ENCODE data around the gene SCAMP4.

SCAMP4 gene

DNA sequence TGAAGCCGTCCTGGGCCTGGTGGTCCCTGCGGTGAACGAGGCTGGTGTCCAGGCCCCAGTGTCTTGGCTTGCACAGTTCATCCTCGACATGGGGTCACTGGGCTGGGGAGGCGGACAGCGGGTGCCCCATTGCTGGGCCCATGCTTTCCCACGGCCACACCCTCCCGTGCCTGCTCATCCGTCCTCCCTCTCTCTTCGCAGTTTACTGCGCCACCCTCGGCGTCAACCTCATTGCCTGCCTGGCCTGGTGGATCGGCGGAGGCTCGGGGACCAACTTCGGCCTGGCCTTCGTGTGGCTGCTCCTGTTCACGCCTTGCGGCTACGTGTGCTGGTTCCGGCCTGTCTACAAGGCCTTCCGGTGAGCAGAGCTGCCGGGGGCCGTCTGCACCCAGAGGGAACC is 12.7 kb downstream of the SCAMP4 start:
- Histone ChIP-seq H3K36me3 (peaks cover 22% of the 10 kb centered on the region), H3K4me3 (ENCODE audit: low read depth in 1 of 2, low read length in 1 of 2) (no peak overlapping the region), H3K4me1 (ENCODE audit: control insufficient read depth in 1 of 2, insufficient read depth in 1 of 2, low read depth in 1 of 2, low read length in 1 of 2) (no peaks in the 10 kb centered on the region), H3K27ac (no peak overlapping the region), H3K9me3 (no peaks in the 10 kb centered on the region), H3K27me3 (no peaks in the 10 kb centered on the region)
- no peak for TF ChIP-seq CTCF (IDR thresholded peaks at IDR 0.05)

DNA sequence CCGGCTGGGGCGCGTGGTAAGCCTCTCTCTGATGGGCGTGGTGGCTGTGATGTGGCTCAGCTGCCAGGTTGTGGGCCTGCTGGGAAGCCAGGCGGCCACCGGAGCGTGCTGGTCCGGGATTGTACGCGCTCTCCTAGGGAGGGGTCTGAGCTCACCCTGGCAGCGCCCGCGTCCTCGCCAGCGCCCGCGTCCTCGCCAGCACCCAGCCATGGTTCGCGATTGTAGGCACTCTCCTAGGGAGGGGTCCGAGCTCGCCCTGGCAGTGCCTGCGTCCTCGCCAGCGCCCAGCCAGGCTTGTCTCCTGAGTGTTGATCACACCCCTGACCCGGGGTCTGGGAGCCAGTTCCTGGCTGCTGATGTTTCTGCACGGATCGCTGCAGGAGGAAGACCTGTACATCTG is 13.8 kb downstream of the SCAMP4 start:
- H3K4me3 ChIP-seq (ENCODE audit: low read depth in 1 of 2, low read length in 1 of 2): no peak overlapping the region
- no peaks in the 10 kb centered on the region for H3K9me3 ChIP-seq
- peaks cover 23% of the 10 kb centered on the region for H3K36me3 ChIP-seq
- TF ChIP-seq CTCF (IDR thresholded peaks at IDR 0.05): no peak
- no peaks in the 10 kb centered on the region for H3K27me3 ChIP-seq
- no peak overlapping the region for H3K27ac ChIP-seq
- H3K4me1 ChIP-seq (ENCODE audit: control insufficient read depth in 1 of 2, insufficient read depth in 1 of 2, low read depth in 1 of 2, low read length in 1 of 2): no peaks in the 10 kb centered on the region

DNA sequence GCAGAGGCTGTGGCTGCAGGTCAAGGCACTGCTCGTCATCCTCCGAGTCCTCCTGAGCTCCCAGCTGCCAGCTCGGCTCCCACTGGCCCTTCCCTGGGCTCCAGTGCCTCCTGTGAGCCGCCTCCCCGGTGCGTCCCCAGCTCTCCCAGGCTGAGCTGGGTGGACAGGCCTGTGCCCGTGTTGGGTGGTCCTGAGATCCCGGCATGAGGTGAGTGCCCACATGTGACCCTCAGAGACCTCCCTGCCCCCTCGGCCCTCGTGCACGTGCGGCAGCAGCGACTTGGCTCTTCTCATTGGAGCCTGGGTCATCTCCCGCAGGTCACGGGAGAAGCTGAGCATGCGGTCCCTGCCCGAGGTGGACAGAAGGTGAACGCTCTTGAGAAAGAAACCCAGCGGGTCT is 15.4 kb downstream of the SCAMP4 start:
- Histone ChIP-seq H3K27me3 (no peaks in the 10 kb centered on the region), H3K4me3 (ENCODE audit: low read depth in 1 of 2, low read length in 1 of 2) (no peak overlapping the region), H3K9me3 (no peaks in the 10 kb centered on the region), H3K27ac (no peak overlapping the region), H3K4me1 (ENCODE audit: control insufficient read depth in 1 of 2, insufficient read depth in 1 of 2, low read depth in 1 of 2, low read length in 1 of 2) (no peaks in the 10 kb centered on the region), H3K36me3 (peaks cover 32% of the 10 kb centered on the region)
- no peak for TF ChIP-seq CTCF (IDR thresholded peaks at IDR 0.05)

DNA sequence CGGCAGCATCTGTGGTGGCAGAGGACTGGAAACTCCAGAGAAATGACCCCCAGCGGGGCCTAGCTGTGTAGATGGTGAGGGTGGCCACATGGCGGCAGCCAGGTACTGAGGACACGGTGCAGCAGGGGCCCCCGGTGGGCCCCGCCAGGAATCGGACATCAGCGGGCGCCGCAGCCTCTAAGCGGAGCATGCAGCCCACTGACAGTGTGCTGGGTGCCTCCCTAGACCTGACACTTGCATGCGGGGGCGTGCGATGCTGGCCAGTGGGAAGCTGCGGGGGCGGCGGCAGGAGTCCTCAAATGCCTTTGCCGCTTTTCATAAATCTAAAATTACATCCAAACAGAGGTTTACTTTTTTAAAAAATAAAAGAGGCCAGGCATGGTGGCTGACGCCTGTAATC is 16.1 kb downstream of the SCAMP4 start:
- Histone ChIP-seq H3K4me1 (ENCODE audit: control insufficient read depth in 1 of 2, insufficient read depth in 1 of 2, low read depth in 1 of 2, low read length in 1 of 2) (no peaks in the 10 kb centered on the region), H3K36me3 (peaks cover 32% of the 10 kb centered on the region), H3K27ac (no peak overlapping the region), H3K4me3 (ENCODE audit: low read depth in 1 of 2, low read length in 1 of 2) (no peak overlapping the region), H3K9me3 (no peaks in the 10 kb centered on the region), H3K27me3 (no peaks in the 10 kb centered on the region)
- TF ChIP-seq CTCF (IDR thresholded peaks at IDR 0.05): no peak

DNA sequence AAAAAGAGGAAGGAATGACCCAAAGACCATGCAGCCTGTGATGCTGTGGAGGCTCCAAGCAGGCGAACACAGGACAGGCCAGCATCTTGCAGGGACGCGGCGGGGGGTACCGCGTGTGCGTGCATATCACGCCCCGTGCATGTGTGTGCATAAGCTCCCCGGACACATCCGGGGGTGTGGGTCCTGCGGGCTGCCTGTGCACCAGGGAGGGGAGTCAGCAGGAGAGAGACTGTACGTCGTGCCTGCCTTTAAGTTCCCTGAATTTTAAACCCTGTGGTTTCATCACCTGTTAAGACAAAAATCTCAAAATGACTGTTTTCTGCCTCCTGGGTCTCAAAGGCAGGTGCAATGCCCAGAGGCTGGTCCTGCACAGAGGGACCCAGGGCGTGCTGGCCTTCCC is 16.6 kb downstream of the SCAMP4 start:
- TF ChIP-seq CTCF (IDR thresholded peaks at IDR 0.05): no peak
- no peaks in the 10 kb centered on the region for H3K9me3 ChIP-seq
- H3K27me3 ChIP-seq: no peaks in the 10 kb centered on the region
- peaks cover 32% of the 10 kb centered on the region for H3K36me3 ChIP-seq
- no peak overlapping the region for H3K4me3 ChIP-seq (ENCODE audit: low read depth in 1 of 2, low read length in 1 of 2)
- H3K27ac ChIP-seq: no peak overlapping the region
- no peaks in the 10 kb centered on the region for H3K4me1 ChIP-seq (ENCODE audit: control insufficient read depth in 1 of 2, insufficient read depth in 1 of 2, low read depth in 1 of 2, low read length in 1 of 2)

- no peak for TF ChIP-seq CTCF (IDR thresholded peaks at IDR 0.05)
- H3K27ac ChIP-seq: no peak overlapping the region
- H3K4me3 ChIP-seq (ENCODE audit: low read depth in 1 of 2, low read length in 1 of 2): no peak overlapping the region
- H3K9me3 ChIP-seq: no peaks in the 10 kb centered on the region
- peaks cover 32% of the 10 kb centered on the region for H3K36me3 ChIP-seq
- no peaks in the 10 kb centered on the region for H3K4me1 ChIP-seq (ENCODE audit: control insufficient read depth in 1 of 2, insufficient read depth in 1 of 2, low read depth in 1 of 2, low read length in 1 of 2)
- no peaks in the 10 kb centered on the region for H3K27me3 ChIP-seq
Measured at GRCh38 chr19:1922803-1923202, 17.6 kb downstream of the SCAMP4 start.

Measured in neutrophil (primary cell).